Endometrial microvascular endothelial cells (primary cell): ENCODE data around the gene OR52E5. TPM values are rescaled to one million over a fixed set of nuclear protein-coding genes. Genes with fewer than 3 reads are reported as not detected.

Experiments
- in situ Hi-C: cut with HindIII; loops from 2 replicates; pipeline ENCODE4 v1.10.0; 2017; ENCODE audit warnings: low sequenced_read_pairs, low pct_unique_long_range_greater_than_20kb; ENCODE audit errors: inconsistent ontology term
- total RNA-seq: library from RNA; depleted of rRNA; stranded (reverse); fragments of >200 nt; gene quantifications from one replicate; pipeline ENCODE4 v1.2.3, GENCODE V29; 2015; ENCODE audit errors: inconsistent ontology term

Gene OR52E5
- total RNA-seq, result not detected

DNA sequence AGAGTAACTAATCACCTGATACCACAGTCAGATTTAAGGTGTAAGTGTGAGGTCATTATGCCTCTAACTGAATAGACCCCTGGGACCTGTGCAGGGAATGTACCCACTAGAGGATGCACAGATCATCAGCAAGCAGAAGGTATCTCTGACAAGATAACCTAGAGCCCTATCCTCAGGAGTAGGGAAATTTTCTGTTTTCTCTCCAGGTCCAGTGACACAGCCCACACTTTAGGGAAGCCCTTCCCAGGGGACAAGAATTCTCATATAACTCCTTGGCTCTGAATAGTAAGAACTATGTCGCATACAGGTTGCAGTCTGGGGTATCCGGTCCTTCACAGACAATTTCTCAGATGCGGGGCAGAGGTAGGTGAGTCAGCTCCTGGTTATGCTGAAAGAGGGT lies at the start of gene OR52E5:
TSS of gene OR52E5 (plus strand) at position 301 of the 400 bp plus-strand sequence. CDS start 7,569 bp downstream, outside the sequence.
- in situ Hi-C loops, result no loop called here

- in situ Hi-C loops, result no loop called here
Observed at GRCh38 chr11:5846701-5847100, 46.3 kb upstream of the OR52E5 start.

DNA sequence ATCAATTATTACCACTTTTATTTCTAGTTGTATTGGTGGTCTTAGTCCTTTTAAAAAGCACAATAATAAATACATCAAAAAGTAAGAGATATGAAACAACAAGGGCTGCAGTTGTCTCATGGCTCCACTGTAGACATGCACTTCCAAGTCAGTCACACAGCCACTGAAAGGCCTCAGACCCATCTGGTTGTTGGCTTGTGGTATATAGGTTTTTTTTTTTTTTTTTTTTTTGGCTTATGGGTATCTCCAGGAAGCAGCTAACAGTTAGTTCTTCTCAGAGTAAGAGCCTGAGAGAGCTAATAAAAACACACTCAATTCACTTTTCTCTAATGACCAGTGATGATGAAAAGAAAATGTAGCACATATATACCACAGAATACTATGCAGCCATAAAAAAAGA lies 45.3 kb upstream of the OR52E5 start:
- in situ Hi-C loops, result no loop called here

DNA sequence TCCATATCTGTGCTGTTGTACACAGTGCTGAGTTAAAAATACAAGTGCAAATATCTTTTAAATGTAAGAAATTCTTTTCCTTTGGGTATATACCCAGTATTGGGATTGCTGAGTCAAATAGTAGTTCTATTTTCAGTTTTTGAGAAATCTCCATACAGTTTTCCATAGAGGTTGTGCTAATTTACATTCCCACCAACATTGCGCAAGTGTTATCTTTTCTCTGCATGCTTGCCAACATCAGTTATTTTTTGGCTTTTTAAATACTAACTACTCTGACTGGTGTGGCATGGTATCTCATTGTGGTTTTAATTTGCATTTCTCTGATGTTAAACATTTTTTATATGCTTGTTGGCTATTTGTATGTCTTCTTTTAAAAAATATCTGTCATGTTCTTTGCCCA lies 42.0 kb upstream of the OR52E5 start:
- in situ Hi-C loops, result no loop called here

DNA sequence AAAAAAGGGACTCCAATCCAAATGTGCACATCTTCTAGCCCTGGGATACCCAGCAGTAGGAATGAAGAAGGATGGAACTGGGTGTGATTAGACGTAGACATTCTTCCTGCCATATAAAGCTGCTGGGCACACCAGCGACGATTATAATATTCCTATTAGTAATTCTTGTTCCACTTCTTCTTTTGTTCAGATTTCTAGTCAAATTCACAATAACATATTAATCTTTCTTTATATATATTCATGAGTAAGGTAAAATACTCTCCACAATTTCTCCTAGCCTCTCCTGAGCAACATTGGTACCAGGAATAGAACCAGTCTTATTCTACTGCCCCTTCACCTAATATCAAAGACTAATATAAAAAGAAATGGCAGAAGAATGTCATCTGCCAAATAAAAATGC lies 35.4 kb upstream of the OR52E5 start, which contains the start of gene OR52E8:
TSS of gene OR52E8 (minus strand) at position 101 of the 400 bp plus-strand sequence. CDS start at position 101, 0 bp downstream.
- in situ Hi-C loops, result no loop called here

GRCh38 chr11:5865826-5866225 lies 27.2 kb upstream of the OR52E5 start:
- in situ Hi-C loops, result no loop called here

GRCh38 chr11:5878564-5878963 lies 14.4 kb upstream of the OR52E5 start:
- in situ Hi-C loops, result no loop called here

DNA sequence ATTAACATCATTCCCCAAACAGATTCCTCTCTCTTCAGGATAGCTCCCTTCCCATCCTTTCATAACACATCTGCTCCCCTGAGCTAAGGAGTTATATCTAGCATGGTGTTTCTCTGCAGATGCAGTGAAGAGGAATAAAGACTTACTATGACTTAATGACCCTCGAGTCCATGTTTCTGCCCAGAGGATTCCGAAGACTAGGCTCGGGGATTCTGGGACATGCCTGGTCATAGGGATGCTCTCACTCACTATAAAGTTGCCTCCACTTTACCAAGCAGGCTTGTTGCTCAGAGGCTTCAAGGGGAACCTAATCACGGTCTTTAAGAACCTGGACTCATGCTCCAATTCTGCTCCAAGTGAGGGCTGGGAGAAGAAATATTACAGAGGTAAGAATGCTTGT lies 12.7 kb upstream of the OR52E5 start, which contains the start of gene OR52E4:
TSS of gene OR52E4 (plus strand) at position 301 of the 400 bp plus-strand sequence. CDS start 3,664 bp downstream, outside the sequence.
- in situ Hi-C loops, result no loop called here

DNA sequence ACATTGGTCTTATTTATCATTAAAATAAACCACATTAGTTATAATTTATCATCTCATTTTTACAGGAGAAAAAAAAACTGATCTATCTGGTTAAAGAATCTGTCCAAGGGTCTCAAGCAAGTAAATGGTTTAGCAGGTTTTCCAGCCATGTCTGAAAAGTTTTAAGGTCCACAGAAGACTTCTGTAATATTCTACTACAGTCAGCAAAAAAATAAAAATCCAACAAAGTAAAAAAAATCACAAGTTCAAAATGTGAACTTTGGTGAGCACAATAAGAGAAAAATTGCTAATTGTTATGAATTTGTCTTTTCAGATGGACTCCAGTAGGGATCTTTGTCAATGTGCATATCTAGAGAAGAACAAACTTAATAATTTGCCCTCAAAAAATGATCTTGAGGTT lies 11.3 kb upstream of the OR52E5 start:
- in situ Hi-C loops, result no loop called here

DNA sequence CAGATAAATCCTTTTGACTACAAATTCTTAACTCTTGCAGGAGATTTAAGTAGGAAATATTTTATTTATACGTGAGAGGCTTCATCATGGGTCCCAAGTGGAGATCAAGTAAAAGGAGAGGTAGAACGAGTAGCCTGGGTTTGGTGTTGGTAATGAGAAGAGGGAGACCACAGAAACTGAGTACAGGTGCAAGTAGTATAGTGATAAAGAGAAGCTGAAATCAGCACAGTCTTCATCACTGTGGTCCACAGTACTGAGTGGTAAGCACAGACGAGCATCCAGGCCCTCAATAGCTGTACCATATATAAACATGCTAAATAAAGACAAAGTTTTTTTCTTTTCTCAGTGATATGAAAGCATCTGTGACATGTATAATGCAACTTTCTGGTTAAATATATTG lies 5.8 kb upstream of the OR52E5 start:
- in situ Hi-C loops, result no loop called here

- in situ Hi-C loops, result no loop called here
Observed at GRCh38 chr11:5887661-5888060, 5.3 kb upstream of the OR52E5 start.

DNA sequence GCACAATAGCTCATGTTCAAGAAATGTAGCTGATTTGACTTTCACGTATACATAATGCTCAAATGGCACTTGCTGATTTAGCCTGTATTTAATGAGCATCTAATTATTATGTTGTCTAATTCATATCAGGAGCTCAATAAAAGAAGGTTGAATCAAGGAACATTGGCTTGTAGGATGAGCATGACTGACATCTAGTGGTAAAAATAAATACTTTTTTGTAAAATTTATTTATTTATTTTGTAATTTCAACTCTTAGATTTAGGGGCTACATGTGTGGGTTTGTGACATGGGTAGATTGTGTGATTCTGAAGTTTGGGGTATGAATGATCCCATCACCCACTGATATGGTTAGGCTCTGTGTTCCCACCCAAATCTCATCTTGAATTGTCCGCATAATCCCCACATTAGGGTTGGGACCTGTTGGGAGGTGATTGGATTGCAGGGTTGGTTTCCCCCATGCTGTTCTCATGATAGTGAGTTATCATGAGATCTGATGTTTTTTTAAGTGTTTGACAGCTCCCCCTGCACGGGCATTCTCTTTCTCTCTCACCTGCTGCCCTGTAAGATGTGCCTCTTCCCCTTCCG lies 1.7 kb upstream of the OR52E5 start:
- in situ Hi-C loops, result no loop called here

DNA sequence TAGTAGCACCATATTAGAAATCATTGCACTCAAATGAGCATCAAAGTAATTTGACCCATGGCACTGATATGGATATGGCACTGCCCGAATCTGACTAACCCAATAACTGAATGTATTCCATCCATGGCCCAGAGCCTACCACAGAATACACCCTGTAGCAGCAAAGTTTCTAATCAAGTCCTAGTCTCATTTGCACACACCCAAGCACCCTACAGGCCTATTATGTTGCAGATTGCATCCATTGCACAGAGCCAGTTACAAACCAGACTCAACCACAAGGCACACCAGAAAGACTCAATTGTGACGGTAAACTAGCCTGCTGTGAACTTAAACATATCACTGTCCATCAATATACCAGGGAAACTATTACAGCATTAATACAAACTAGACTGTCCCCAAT lies 6.5 kb downstream of the OR52E5 start:
- in situ Hi-C loops, result no loop called here

- in situ Hi-C loops, result no loop called here
Observed at GRCh38 chr11:5910540-5910939, 17.5 kb downstream of the OR52E5 start.

DNA sequence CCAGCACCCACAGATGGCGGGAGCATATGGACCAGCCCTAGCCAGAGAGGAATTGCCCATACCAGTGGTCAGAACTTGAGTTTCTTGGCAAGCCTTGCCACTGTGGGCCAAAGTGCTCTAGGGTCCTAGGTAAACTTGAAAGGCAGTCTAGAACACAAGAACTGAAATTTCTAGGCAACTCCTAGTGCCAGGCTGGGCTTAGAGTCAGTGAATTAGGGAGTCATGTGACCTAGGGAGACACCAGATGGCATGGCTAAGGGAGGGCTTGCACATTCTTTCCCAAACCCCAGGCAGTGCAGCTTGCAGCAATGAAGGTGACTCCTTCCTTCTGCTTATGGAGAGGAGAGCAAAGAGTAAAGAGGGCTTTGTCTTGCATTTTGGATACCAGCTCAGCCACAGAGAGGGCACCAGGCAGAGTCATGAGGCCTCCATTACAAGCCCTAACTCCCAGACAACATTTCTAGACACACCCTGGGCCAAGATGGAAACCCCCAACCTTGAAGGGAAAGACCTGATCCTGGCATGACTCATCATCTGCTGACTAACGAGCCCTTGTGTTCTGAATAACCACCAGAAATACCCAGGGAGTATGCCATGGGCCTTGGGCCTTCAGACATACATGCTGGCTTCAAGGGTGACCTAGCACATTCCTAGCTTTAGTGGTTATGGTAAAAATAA lies 29.9 kb downstream of the OR52E5 start:
- in situ Hi-C loops, result no loop called here

- in situ Hi-C loops, result no loop called here
Observed at GRCh38 chr11:5923427-5923776, 30.4 kb downstream of the OR52E5 start.

GRCh38 chr11:5923794-5924193 lies 30.8 kb downstream of the OR52E5 start:
- in situ Hi-C loops, result no loop called here

DNA sequence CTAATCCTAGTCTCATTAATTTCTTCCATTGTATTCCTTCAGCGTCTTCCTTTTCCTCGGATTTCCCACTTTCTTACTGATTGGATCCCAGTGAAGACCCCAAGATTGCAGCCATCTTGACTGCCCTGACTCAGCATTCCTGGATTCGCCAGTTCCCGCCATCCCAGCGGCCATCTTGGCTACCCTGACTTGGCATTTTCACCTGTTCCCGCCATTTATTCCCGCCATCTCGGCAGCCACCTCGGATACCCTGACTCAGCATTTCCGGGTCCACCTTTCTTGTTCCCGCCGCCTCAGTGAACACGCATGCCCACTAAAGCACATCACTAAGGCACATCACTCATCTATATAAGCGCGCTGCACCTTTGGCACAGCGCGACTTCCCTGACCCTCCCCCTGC lies 35.3 kb downstream of the OR52E5 start:
- in situ Hi-C loops, result no loop called here

- in situ Hi-C loops, result no loop called here
Observed at GRCh38 chr11:5928811-5929210, 35.8 kb downstream of the OR52E5 start.

GRCh38 chr11:5929571-5930368 lies 36.8 kb downstream of the OR52E5 start:
- in situ Hi-C loops, result no loop called here
